Adrenal gland (tissue), 5 donors: ENCODE results near the gene BBOX1.

ENCODE experiments used
- CTCF ChIP-seq, 6 experiments: fragments of 450-650 bp in 4 of 6; fragments of 200-600 bp in 2 of 6; sonication (generic) in 1 of 6; IDR thresholded peaks; 1 replicate in 5 of 6; 2 replicates in 1 of 6; pipeline versions ENCODE4 v1.5.1 to v1.8.0; 2016 to 2021; ENCODE audit warnings: antibody characterized with exemption in 6 of 6, mild to moderate bottlenecking in 2 of 6, moderate library complexity in 1 of 6
- POLR2A ChIP-seq, 2 donors: fragments of 450-650 bp; IDR thresholded peaks; one replicate each; pipeline ENCODE4 v1.6.1; 2017; ENCODE audit warnings: antibody characterized with exemption in 2 of 2, mild to moderate bottlenecking in 2 of 2, moderate library complexity in 1 of 2
- donor health status: DM: no; HTN: no; CAD: no.

DNA sequence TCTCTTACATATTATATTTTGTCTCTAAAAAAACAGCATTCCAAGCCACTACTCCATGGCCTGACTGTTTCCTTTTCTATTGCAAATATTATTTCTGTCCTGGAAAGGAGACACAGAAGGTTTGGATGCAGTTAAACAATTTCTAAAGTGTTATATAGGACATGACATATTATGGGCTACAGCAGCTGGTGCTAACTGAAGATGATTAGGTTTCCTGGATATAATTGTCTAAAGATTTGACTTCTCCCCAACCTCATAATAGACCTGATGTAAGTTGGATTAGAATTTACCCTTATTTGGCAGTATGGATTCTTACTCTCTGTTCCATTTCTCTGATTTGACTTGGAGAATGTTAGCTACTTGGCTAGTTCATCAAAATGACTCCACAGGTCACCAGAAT lies 90.2 kb downstream of the BBOX1 start:
- TF ChIP-seq CTCF (IDR thresholded peaks at IDR 0.05), result no peak
- TF ChIP-seq POLR2A (IDR thresholded peaks at IDR 0.05), result no peak
